ENCODE results near the gene RAP1GAP2.
A peak's percentile ranks its signal among the peaks of the same experiment; 100 is the strongest.

The RAP1GAP2 gene

GRCh38 chr17:2796164-2797125 lies at the start of gene RAP1GAP2:
Gene RAP1GAP2, plus strand, starts transcription at chr17:2796438. Its CDS starts 90 bp downstream, at chr17:2796528.
- peaks cover 65% of the 10 kb centered on the region for H3K4me1 Mint-ChIP-seq (ENCODE audit: low read depth)

DNA sequence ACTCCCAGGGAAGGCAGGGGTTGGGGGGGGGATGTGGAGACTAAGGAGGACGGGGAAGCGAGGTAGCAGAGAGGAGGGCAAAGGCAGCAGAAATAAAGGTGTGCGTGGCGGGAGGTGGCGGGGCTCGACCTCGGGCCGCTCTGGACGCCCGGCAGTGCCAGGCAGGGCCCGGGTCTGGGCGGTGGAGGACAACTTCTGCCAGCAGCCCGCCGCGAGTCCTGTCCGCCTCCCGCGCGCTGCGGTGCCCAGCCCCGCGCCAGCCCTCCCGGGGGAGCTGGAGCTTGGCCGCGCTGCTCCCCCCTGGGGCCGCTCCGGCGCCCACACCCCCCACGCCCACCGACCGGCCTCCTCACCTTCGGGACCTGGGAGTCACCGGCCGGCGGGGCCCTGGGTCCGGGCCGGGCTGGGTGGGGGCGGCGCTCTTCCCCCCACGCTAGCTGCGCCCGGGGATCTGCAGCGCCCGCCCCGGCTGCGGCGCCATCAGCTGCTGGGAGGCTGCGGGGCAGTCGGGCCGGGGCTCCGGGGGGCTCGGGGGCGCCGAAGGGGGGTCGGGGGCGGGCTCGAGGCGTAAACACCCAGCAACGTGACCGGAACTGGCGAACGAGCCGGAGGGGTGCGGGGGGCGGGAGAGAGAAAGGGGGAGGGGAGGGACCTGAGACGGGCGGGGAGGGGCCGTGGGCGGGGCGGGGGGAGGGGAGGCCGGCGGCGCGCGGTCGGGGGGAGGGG lies 47.0 kb upstream of the RAP1GAP2 start, which contains the start of gene CCDC92B:
TSS of gene CCDC92B (minus strand) at position 595 of the 726 bp plus-strand sequence. CDS start 14,507 bp downstream, outside the sequence.
- H3K4me3 Mint-ChIP-seq = no peak within 1 kb of the TSS
- no peaks in the 10 kb centered on the region for H3K36me3 Mint-ChIP-seq
- peaks cover 32% of the 10 kb centered on the region for H3K27me3 Mint-ChIP-seq
- no peaks in the 10 kb centered on the region for H3K4me1 Mint-ChIP-seq (ENCODE audit: low read depth)
- no peaks in the 10 kb centered on the region for H3K9me3 Mint-ChIP-seq (ENCODE audit: low read depth)
- no peak within 1 kb of the TSS for H3K27ac Mint-ChIP-seq

More at GRCh38 chr17:2796164-2797125, at the start of gene RAP1GAP2:
- Mint-ChIP-seq H3K27ac (no peak within 1 kb of the TSS), H3K27me3 (peaks cover 6% of the 10 kb centered on the region), H3K36me3 (peaks cover 4% of the 10 kb centered on the region), H3K4me3 (peak within 1 kb of the TSS; percentile 74), H3K9me3 (ENCODE audit: low read depth) (no peaks in the 10 kb centered on the region)

GRCh38 chr17:2749784-2750181 lies 46.5 kb upstream of the RAP1GAP2 start:
- H3K27me3 Mint-ChIP-seq = peaks cover 31% of the 10 kb centered on the region
- H3K4me1 Mint-ChIP-seq (ENCODE audit: low read depth) = peaks cover 2% of the 10 kb centered on the region
- H3K9me3 Mint-ChIP-seq (ENCODE audit: low read depth) = no peaks in the 10 kb centered on the region
- H3K4me3 Mint-ChIP-seq = no peak overlapping the region
- H3K27ac Mint-ChIP-seq = no peak overlapping the region
- H3K36me3 Mint-ChIP-seq = no peaks in the 10 kb centered on the region

DNA sequence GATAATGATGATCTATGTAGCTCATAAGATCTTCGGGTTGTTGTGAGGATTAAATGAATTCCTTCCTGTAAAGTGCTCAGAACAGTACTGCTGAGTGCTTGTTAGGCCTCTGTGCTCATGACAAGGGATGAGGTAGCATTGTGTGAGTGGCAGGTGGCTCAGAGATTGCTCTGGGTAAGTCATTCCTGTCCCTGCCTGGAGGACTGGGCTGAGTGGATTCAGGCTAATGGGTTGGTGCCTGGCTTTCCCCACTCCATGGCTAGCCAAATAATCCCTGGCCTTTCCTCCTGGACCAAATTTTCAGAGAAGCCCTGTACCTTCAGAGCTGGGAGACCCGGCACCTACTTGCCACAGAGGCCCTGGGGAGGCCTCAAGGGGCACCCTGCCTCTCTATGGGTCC lies 45.5 kb upstream of the RAP1GAP2 start:
- H3K9me3 Mint-ChIP-seq (ENCODE audit: low read depth) = no peaks in the 10 kb centered on the region
- no peak overlapping the region for H3K4me3 Mint-ChIP-seq
- peaks cover 25% of the 10 kb centered on the region for H3K27me3 Mint-ChIP-seq
- no peaks in the 10 kb centered on the region for H3K36me3 Mint-ChIP-seq
- peaks cover 2% of the 10 kb centered on the region for H3K4me1 Mint-ChIP-seq (ENCODE audit: low read depth)
- no peak overlapping the region for H3K27ac Mint-ChIP-seq

GRCh38 chr17:2751491-2751890 lies 44.7 kb upstream of the RAP1GAP2 start:
- peaks cover 3% of the 10 kb centered on the region for H3K4me1 Mint-ChIP-seq (ENCODE audit: low read depth)
- H3K36me3 Mint-ChIP-seq = no peaks in the 10 kb centered on the region
- no peak overlapping the region for H3K27ac Mint-ChIP-seq
- no peak overlapping the region for H3K4me3 Mint-ChIP-seq
- peaks cover 24% of the 10 kb centered on the region for H3K27me3 Mint-ChIP-seq
- H3K9me3 Mint-ChIP-seq (ENCODE audit: low read depth) = no peaks in the 10 kb centered on the region

GRCh38 chr17:2755891-2756724 lies 40.1 kb upstream of the RAP1GAP2 start:
- Mint-ChIP-seq H3K27me3 (peaks cover 30% of the 10 kb centered on the region), H3K4me1 (ENCODE audit: low read depth) (peaks cover 4% of the 10 kb centered on the region), H3K36me3 (no peaks in the 10 kb centered on the region), H3K4me3 (peak overlapping the region; percentile 40), H3K9me3 (ENCODE audit: low read depth) (no peaks in the 10 kb centered on the region), H3K27ac (no peak overlapping the region)

DNA sequence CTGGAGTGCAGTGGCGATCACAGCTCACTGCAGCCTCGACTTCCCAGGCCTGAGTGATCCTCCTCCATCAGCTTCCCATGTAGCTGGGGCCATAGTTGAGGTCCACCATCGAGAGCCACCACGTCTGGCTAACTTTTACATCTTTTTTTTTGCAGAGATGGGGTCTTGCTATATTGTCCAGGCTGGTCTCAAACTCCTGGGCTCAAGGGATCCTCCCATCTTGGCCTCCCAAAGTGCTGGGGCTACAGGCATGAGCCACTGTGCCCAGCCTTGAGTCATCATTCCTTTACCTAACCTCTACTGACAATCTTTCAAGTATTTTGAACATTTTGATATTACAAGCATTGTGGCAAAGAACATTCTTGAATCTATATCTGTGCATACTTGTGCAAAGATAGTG lies 37.4 kb upstream of the RAP1GAP2 start:
- no peaks in the 10 kb centered on the region for H3K36me3 Mint-ChIP-seq
- H3K9me3 Mint-ChIP-seq (ENCODE audit: low read depth) = no peaks in the 10 kb centered on the region
- H3K4me1 Mint-ChIP-seq (ENCODE audit: low read depth) = peaks cover 4% of the 10 kb centered on the region
- H3K27ac Mint-ChIP-seq = no peak overlapping the region
- H3K4me3 Mint-ChIP-seq = no peak overlapping the region
- peaks cover 27% of the 10 kb centered on the region for H3K27me3 Mint-ChIP-seq

DNA sequence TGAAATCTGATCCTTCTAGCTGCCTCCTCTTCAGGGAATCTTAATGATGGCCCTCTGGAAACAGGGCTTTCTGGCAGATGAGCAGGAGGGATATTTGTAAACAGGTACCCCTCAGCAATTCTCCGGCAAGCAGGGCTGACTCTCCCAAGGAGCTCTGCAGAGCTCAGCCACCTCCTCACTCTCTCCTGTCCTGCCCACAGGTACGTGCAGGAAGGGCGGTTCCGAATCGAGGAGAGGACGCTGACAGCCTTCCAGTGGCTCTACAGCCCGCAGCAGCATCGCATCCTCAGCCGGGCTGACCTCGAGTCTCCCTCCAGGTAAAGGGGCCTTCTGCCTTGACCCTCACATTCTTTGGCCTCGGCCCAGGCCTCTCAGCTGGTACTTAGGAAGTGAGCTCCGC lies 26.1 kb upstream of the RAP1GAP2 start:
- H3K4me3 Mint-ChIP-seq = no peak overlapping the region
- no peaks in the 10 kb centered on the region for H3K36me3 Mint-ChIP-seq
- no peaks in the 10 kb centered on the region for H3K9me3 Mint-ChIP-seq (ENCODE audit: low read depth)
- peaks cover 15% of the 10 kb centered on the region for H3K27me3 Mint-ChIP-seq
- peaks cover 2% of the 10 kb centered on the region for H3K4me1 Mint-ChIP-seq (ENCODE audit: low read depth)
- no peak overlapping the region for H3K27ac Mint-ChIP-seq

- Mint-ChIP-seq H3K27me3 (peaks cover 24% of the 10 kb centered on the region), H3K27ac (no peak overlapping the region)
Observed at GRCh38 chr17:2775206-2775605, 21.0 kb upstream of the RAP1GAP2 start.

GRCh38 chr17:2776589-2777241 lies 19.5 kb upstream of the RAP1GAP2 start:
- H3K27me3 Mint-ChIP-seq = peaks cover 24% of the 10 kb centered on the region
- peak overlapping the region; percentile 73 for H3K4me3 Mint-ChIP-seq
- H3K36me3 Mint-ChIP-seq = no peaks in the 10 kb centered on the region
- no peak overlapping the region for H3K27ac Mint-ChIP-seq
- peaks cover 5% of the 10 kb centered on the region for H3K4me1 Mint-ChIP-seq (ENCODE audit: low read depth)
- H3K9me3 Mint-ChIP-seq (ENCODE audit: low read depth) = no peaks in the 10 kb centered on the region

More at GRCh38 chr17:2775206-2775605, 21.0 kb upstream of the RAP1GAP2 start:
- Mint-ChIP-seq H3K36me3 (no peaks in the 10 kb centered on the region), H3K4me1 (ENCODE audit: low read depth) (peaks cover 5% of the 10 kb centered on the region), H3K9me3 (ENCODE audit: low read depth) (no peaks in the 10 kb centered on the region), H3K4me3 (peak overlapping the region; percentile 71)

DNA sequence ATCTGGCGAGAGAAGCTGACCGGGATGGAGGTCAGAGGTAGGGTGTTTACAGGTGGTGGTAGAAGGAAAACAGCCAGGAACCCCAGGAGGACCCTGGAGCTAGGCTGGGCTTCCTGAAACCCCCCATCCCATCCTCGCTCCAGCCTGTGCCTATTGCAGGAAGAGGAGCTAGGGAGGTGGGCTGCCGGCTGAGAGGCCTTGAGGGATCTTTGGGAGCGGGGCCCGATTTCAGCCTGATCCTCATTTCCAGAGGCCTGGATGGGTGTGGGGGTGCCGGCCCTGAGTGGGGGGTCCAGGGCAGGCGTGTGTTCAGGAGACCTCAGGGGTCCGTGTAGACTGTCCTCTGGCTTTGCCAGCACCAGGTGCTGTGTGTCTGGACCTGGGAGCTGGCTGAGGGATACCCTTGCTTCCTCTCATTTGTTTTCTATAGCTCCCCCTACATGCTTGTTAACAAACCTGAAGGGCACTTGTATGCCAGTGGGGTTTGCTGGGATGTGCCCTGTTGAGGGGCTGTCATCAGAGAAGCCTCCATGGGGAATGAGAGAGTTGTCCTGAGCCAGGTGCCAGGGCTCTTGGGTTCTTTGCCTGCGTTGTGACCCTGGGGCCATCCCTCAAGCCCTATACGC lies 18.9 kb upstream of the RAP1GAP2 start:
- Mint-ChIP-seq H3K27me3 (peaks cover 24% of the 10 kb centered on the region), H3K27ac (no peak overlapping the region), H3K4me3 (peak overlapping the region; percentile 73), H3K4me1 (ENCODE audit: low read depth) (peaks cover 5% of the 10 kb centered on the region), H3K36me3 (no peaks in the 10 kb centered on the region), H3K9me3 (ENCODE audit: low read depth) (no peaks in the 10 kb centered on the region)

- H3K4me1 Mint-ChIP-seq (ENCODE audit: low read depth) = peaks cover 5% of the 10 kb centered on the region
- H3K9me3 Mint-ChIP-seq (ENCODE audit: low read depth) = no peaks in the 10 kb centered on the region
- H3K27me3 Mint-ChIP-seq = peaks cover 16% of the 10 kb centered on the region
- H3K36me3 Mint-ChIP-seq = no peaks in the 10 kb centered on the region
- H3K27ac Mint-ChIP-seq = no peak overlapping the region
- no peak overlapping the region for H3K4me3 Mint-ChIP-seq
Observed at GRCh38 chr17:2778489-2778888, 17.7 kb upstream of the RAP1GAP2 start.

DNA sequence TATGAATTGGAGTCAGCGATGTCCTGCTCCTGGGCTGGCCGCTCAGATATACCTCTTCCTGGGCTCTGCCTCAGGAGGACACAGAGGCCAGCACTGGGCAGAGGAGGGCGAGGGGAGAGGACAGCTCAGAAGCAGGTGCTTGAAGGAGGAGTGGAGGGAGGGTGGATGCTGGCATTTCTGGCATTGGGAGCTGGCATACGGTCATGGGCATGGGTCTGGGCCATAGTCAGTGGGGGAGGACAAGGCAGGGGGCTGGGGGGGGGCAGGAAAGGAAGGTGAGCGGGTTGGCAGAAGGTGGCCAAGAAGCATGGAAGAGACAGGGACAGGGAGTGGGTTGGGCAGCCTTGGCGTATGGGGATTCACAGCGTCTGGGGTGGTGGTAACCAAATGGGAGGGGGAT lies 16.7 kb upstream of the RAP1GAP2 start:
- H3K9me3 Mint-ChIP-seq (ENCODE audit: low read depth) = no peaks in the 10 kb centered on the region
- H3K27me3 Mint-ChIP-seq = peaks cover 11% of the 10 kb centered on the region
- H3K4me3 Mint-ChIP-seq = no peak overlapping the region
- H3K4me1 Mint-ChIP-seq (ENCODE audit: low read depth) = peaks cover 5% of the 10 kb centered on the region
- H3K36me3 Mint-ChIP-seq = no peaks in the 10 kb centered on the region
- no peak overlapping the region for H3K27ac Mint-ChIP-seq

DNA sequence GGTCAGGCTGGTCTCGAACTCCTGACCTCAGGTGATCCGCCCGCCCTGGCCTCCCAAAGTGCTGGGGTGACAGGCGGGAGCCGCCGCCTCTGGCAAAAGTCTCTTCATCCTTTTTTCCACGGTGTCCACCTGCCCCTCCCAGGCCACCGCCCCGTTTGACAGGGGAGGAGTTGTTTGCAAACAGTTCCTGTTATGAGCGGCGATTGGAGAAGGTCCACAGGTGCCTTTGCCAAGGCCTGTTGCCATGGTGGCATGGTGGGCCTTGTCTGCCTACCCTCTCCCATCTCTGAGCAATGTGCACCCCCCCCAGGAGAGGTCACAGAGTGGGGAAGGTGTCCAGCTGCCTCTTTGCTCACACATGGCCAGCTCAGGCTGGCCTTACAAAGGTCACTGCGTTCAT lies 16.0 kb upstream of the RAP1GAP2 start:
- peaks cover 8% of the 10 kb centered on the region for H3K27me3 Mint-ChIP-seq

More for the DNA sequence above, 16.0 kb upstream of the RAP1GAP2 start:
- Mint-ChIP-seq H3K9me3 (ENCODE audit: low read depth) (no peaks in the 10 kb centered on the region), H3K4me1 (ENCODE audit: low read depth) (peaks cover 3% of the 10 kb centered on the region), H3K36me3 (no peaks in the 10 kb centered on the region), H3K27ac (no peak overlapping the region), H3K4me3 (no peak overlapping the region)

Data from activated naive CD8-positive, alpha-beta T cell (primary cell).